ENCODE data around the gene BABAM2.

DNA sequence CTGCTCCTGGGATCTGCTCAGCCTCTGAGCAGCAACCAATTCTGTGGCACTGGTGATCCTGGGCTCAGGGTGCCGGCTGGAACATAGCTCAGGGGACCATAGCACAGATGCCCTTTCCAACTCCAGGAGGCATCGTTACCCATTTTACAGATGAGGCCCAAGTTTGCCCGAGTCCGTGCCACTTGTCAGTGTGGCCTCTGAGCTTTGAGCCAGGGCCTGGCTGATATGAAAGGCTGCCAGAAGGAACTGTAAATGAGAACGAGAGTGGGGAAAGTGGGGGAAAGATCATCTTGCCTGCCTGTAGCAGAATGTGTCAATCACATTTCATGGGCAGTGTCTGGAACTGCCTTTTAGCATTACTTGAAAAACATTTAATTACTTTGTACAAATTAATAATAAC, 478.8 kb downstream of the BABAM2 start:
- TF ChIP-seq, protein P1, sequence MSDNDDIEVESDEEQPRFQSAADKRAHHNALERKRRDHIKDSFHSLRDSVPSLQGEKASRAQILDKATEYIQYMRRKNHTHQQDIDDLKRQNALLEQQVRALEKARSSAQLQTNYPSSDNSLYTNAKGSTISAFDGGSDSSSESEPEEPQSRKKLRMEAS (IDR thresholded peaks at IDR 0.05; ENCODE audit: low read depth, low read length), result no peak
- TF ChIP-seq, protein P2, sequence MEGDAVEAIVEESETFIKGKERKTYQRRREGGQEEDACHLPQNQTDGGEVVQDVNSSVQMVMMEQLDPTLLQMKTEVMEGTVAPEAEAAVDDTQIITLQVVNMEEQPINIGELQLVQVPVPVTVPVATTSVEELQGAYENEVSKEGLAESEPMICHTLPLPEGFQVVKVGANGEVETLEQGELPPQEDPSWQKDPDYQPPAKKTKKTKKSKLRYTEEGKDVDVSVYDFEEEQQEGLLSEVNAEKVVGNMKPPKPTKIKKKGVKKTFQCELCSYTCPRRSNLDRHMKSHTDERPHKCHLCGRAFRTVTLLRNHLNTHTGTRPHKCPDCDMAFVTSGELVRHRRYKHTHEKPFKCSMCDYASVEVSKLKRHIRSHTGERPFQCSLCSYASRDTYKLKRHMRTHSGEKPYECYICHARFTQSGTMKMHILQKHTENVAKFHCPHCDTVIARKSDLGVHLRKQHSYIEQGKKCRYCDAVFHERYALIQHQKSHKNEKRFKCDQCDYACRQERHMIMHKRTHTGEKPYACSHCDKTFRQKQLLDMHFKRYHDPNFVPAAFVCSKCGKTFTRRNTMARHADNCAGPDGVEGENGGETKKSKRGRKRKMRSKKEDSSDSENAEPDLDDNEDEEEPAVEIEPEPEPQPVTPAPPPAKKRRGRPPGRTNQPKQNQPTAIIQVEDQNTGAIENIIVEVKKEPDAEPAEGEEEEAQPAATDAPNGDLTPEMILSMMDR (IDR thresholded peaks at IDR 0.05; ENCODE audit: low read depth, low read length), result no peak
- no peak for TF ChIP-seq POLR2A (IDR thresholded peaks at IDR 0.05; ENCODE audit: extremely low read depth, insufficient read length)
